Stimulated activated CD8-positive, alpha-beta memory T cell treated with anti-CD3 and anti-CD28 coated beads, Interleukin-15, amount 100 ng/mL, for 1 hour (primary cell): ENCODE measurements around the gene HLTF.
"Not testable (repeated sequence)": the region's sequence is repeated elsewhere in the genome, so short reads cannot be mapped to it uniquely, and the experiment has no call there.

Experiments
- DNase-seq: peaks from one replicate; pipeline ENCODE4 v3.0.0-alpha.2; 2020; ENCODE audit warnings: low read depth

The HLTF gene

GRCh38 chr3:148991219-148992026 is 94.9 kb downstream of the HLTF start, which contains the start of gene GYG1:
GYG1 (plus strand) TSS chr3:148991540; CDS start chr3:148991641, 101 bp downstream.
- DNase-seq: peak; percentile 51

- no peak for DNase-seq
These were observed 96.1 kb downstream of the HLTF start for GRCh38 chr3:148990236-148990635.

- not testable (repeated sequence) for DNase-seq
These were observed 98.8 kb downstream of the HLTF start for GRCh38 chr3:148987551-148987950.

- no peak for DNase-seq
These were observed 105.1 kb downstream of the HLTF start for GRCh38 chr3:148981273-148981672.
